Activated CD8-positive, alpha-beta memory T cell treated with anti-CD3 and anti-CD28 coated beads for 1 hour (primary cell): ENCODE measurements around the gene SPOCK2.

ENCODE experiments used
- DNase-seq, 2 donors: peaks; one replicate each; pipeline ENCODE4 v3.0.0-alpha.2; 2020; ENCODE audit warnings: low read depth in 1 of 2; ENCODE audit errors: extremely low read depth in 1 of 2

The SPOCK2 gene

DNA sequence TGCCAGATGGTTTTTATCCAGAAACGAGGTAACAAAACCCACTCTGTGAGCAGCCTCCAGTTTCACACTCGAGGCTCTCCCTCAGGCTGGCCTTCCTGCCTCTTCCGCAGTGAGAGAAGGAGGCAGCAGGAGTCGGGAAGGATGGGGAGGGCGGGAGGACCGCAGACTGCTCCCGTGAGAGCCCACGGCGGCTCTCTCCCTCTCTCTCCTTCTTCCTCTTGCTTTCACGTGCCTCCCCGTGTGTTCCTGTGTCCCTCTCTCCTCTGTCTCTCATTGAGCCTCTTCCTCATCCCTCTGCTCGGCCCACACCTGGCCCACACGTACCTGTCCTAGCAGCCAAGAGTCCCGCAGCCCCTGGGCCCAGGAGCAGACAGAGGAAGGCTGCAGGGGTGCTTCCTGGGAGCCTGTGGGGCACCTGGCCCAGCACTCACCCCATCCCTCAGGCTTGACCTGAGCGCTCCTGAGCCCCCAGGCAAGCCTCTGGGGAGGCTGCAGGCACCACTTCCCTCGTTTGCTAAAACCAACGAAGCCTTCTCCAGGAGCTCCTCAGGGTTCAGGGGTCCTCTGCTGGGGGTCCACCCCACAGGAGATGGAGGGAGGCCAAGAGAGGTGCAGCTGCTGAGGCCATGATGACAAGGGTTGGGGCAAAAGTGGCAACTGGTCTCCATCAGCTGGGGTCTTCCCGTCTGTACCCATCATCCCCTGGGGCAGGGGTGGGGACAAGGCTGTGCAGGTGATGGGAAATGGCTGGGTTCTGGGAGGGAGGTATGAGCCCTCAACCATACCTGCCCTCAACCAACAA lies 13.6 kb downstream of the SPOCK2 start:
- no peak for DNase-seq

DNA sequence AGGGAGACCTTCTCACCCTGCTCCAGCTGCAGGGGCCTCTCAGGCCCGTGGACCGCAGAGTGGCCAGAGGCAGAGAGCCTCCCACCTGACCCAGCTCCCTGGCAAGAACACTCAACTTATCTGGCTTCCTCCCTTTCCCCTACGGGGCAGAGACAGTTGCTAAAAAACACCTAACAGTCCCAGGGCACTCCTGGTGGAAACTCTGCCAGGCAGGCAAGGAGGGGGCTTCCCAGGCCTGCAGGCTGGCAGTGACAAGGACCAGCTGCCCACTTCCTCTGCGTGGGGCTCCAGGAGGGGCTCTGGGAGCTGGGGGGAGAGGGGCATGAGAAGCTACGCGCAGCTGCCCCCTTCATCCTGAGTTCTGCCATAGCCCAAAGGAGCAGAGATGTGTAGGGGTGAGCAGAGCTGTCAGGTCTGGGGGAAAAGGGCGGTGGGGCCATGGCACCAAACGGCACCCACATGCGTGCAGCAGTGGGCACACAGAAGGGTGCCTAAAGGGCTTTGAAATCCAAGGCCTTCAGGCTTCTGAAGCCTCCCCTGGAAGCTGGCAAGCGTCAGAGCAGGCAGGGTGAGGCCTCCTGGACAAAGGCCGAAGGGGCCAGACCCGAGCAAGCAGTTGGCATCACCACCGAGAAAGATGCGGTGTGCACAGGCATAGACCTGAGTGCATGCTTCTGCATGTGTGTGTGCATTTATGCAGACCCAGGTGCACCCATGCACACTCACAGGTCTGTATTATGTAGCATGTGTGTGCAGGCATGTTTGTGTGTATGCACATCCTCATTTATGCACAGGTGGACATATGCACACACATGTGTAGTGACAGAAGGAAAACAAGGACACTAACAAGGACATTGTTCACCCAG lies 14.4 kb downstream of the SPOCK2 start:
- no peak for DNase-seq

DNA sequence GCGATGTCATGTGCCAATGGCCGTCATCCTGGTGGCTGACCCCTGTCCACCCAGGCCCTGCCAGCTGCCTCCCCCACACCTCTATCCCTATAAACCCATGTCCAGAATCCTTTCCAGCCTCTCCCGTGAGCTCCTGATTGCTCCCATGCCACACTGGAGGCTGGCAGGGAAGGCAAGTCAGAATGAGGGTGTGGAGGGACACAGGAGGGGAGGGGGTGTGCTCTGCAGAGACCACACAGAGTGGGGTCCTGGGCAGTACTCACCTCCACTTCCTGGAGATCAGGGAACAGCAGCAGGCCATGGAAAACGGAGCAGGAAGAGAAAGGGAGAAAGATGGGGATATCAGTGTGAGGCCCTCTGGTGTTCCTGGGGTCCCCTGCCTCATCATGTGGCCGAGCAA lies 15.7 kb downstream of the SPOCK2 start:
- no peak for DNase-seq

DNA sequence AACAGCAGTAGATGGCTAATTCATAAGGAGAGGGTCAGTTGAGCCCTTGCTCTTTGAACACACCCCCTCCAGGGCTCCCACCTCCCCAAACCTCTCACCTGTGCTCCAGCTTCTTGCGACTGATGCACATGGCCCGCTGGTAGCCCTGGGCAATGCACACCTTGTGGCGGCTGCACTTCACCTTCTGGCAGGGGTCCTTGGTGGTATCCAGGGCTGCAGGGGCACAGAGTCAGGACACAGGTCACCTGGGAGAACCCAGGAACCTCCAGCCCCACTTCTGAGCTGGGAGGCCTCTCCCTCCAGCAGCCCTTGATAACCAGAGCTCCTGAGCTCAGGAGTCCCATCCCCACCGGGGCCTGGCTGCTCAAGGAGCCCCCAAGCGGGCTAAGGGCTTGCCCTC lies 16.3 kb downstream of the SPOCK2 start:
- no peak for DNase-seq

DNA sequence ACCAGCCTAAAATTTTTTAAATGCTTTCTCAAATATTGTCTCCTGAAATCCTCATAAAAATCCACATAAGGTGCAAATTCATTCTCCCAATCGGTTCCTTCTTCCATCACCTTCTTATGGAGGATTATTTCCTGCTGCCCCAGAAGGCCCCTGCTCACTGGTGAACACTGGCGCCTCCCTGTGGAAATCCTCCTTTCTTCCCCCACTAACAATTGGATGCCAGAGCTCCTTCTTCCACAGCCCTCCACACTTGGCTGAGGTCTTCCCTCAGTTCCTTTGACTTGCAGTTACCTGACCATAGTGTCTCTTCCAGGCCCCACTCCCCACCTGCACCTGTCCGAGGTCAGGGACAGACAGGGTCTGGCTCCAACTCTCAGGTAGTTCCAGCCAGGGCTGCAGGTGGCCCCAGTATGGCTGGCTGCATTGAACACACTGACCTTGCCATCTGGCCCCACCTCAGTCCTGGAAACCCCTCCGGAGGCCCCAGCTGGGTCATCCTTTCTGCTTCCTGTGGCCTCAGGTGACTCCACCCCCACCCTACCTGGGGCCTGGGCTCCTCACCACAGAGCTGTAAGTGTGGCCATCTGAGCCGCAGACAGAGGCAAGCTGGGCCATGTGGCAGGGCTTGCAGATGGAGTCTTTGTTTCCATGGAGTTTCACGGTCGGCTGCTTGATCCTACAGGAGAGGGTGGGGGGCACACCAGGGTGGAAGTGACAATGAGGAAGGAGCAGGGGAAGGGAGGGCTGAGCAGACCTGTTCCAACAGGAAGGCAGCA lies 18.4 kb downstream of the SPOCK2 start:
- no peak for DNase-seq

DNA sequence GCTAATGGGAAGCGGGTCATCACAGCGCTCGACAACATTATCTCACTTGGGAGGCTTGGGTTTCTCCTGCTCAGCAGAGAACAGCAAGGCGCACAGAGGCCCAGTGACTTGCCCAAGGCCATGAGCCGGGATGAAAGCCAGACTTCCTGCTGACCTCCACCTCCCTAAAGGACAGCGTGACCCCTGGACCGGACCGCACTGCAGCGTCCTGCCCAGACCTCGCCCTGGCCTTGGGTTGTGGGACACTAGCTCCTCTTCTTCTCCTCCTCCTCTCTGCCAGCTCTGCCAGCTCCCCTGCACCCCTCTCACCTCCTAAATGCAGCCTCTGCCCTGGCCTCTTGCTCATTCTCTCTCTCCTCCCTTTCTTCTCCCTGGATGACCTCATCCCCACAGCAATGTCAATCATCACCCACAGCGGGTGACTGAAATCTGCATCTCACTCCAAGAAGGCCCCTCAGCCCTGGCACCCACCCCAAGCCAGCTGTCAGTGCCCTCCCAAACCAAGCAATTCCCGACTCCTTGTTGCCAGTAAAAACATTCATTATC lies 19.4 kb downstream of the SPOCK2 start:
- no peak for DNase-seq

DNA sequence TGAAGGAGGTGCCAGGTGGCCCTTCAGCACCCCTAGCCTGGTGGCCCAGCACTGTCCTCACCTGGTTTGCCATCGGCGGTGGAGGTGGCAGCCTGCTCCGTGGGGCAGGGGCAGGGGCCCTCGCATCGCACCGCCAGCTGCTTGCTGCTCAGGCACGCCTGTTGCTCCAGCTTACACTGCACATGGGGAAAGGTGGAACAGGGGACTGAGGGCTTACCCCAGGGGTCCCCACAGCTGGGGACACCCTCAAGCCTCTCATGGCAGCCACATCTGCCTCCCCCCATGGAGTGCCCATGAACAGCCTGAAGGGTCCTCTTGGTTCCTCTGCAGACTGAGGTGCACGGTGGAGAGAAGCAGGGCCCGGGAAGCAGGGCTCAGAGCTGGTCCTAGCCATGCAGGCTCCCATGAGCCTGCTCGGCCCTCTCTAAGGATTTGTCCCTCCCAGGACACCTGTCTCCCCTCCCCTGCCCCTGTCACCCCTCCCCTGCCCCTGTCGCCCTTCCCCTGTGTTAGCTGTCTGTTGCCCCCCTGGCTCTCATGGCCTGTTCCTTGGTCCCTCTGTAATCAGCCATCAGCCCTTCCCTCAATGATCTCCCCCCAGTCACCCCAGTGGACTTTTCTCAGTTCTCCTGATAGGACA lies 20.1 kb downstream of the SPOCK2 start:
- DNase-seq = no peak

DNA sequence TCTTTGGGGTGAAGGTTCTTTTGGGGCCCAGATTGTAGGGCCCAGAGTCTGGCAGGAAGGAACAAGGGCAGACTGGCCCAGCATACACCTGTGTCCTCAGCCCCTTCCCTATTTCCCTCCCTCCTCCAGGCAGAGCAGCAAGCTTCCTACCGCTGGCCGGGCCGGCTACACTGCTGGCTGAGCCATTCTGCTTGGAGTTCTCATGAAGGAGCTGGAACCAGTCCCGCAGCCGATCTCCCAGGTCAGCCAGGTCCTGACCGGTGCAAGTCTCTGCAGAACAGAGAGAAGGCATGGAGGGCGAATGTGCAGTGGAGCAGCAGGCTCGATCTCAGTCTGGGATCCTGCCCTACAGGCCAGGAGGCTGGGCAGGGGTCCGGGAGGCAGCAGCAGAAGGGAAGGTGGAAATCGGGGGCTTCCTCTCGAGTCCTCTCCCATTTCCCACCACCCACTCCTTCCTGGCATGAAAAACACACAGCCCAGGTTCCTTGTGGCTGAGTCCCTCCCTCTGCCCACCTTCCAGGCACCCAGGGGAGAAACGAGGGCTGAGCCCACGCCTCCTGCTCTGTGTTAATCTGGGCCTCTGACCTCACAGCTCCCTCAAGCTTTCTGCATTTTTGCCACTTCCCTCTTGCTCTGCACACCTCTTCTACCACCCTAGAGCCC lies 20.8 kb downstream of the SPOCK2 start:
- no peak for DNase-seq

DNA sequence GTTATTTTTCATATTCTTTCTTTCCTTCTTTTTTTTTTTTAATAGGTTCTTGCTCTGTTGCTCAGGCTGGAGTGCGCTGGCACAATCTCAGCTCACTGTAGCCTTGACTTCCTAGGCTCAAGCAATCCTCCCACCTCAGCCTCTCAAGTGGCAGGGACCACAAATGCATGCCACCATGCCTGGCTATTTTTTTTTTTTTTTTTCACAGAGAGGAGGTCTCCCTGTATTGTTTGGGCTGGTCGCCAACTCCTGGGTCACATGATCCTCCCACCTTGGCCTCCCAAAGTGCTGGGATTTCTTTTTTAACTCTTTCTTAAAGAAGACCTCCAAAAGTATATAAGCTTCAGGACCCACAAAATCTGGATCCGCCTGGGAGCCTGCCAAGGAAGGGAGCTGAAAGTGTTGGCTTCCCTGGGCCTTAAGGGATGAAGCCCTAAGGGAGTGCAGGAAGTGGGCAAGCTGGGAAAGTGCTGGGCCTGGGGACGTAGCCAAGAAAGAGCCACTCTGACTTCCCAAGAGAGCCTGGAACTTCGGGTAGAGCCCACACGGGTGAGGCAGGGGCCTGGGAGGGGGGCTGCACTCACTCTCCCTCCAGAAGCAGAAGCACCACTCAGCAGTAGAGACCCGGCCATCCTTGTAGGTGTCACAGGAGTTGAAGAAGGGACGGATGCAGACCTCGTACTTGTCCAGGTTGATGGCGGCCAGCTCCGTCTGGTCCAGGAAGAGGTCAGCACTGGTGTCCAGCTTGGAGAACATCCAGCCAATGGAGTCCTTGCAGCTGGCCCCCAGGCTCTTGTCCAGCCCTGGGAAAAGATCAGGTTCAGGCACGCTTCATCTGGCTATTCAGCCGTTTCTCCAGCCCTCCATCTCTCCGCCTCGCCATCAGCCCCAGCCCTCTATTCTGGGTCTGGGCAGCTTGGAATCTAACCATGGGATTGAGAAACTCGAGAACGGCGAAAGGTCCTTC lies 21.8 kb downstream of the SPOCK2 start:
- DNase-seq = no peak

DNA sequence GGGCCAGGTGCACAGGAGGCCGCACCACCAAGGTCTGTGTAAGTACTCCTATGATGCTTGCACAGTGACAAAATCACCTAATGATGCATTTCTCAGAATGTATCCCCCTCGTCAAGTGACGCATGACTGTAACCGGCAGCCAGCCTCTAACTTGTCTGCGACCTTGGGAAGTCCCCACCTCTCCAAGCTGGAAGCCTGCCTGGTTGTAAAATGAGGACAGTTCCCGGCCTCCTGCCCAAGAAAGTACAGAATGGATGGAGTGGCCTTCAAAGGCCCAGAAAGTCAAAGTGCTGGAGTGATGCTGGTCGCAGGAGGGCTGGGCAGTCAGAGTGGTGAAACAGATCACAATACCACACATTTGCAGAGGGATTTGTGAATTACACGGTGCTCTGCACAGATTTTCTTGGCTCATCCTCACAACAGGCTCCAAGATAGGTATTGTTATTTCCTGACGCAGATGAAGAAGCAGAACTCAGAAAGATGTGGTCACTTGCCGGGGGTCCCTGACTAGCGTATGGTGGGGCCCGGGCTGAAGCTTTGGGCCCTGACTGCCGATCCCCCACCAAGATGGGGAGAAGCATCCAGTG lies 22.8 kb downstream of the SPOCK2 start:
- no peak for DNase-seq

DNA sequence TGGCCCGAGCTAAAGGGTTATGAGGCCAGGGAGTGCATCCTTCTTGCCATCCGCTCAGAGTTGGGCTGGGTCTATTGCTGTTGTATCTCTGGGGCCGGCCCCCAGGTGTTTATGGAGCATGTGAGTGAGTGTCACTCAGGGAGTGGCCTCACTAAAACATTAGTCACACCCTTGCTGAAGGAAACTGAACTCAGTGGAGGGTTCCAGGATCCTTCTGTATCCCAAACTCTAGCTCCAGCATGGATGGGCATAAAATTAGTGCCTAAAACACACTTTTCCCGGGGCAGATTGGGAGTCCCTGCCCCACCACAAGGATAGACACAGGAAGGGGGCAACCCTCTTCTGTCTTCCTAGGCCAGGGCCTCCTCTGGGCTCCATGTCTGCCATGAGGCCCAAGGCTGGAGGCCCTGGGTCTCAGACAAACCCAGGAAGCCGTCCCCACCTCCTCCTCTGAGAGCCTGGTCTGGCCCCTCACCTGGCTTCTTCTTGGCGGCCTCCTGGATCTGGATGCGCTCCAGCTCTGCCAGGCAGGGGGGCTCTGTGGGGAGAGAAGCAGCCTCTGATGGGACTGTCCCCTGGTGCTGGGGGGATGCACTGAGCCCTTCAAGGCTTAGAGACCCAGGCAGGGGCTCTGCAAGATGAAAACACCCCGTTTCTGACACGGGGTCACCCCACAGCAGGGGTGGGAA lies 24.5 kb downstream of the SPOCK2 start:
- DNase-seq = no peak

DNA sequence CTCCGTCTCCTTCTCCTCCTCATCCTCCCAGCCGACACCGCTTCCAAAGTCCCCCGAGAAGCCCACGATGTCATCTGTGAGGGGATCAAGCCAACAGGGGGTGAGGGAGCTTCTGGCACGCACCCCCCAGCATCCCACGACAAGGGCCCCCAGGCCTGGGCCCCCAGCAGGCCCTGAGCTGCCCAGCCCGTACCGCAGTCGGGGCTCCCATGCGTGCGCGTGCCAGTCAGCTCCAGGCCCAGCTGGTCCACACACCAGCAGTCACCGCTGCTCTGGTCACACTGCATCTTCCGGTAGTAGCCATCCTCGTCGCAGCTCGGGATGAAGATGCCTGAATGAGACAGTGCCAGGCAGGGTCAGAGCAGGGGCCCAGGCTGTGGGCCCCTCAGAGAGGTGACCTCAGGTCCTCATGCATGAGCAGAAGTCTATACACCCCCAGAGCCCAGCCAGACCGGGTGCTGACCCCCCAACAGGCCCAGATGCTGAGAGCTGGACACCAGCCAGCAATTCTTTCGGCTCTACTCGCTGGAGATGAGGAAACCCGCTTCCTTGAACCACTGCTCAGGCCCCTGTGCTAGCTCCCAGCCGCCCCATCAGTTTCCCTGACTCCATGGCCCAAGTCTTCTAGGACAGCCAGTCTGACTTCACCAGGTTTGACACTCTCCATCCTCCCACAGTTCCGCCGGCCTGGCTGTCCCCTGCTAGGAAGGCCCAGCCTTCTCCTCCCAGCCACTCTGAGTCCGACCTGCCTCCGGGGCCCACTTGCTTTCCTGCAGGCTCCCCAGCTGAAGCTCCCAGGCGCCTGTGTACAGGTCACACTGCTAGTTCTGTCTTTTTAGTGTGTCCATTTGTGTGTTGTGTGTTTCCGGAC lies 25.3 kb downstream of the SPOCK2 start:
- no peak for DNase-seq

DNA sequence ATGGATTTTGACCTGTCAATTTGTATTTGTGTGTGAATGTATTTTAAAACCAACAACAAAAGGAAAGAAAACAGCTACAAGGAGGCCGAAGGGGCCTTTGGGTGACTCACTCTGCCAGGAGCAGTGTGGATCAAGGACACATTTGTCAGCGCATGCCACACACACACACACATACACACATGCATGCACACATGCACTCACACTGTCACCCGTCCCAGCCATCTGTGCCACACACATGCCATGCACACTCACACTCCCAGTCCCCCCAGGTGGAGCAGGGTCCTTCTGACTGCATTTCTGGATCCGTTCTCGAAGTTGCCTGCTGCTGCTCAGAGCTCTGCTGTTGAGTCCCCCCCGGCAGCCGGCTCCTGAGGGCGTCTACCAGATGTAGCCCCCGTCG lies 26.0 kb downstream of the SPOCK2 start:
- DNase-seq = no peak

DNA sequence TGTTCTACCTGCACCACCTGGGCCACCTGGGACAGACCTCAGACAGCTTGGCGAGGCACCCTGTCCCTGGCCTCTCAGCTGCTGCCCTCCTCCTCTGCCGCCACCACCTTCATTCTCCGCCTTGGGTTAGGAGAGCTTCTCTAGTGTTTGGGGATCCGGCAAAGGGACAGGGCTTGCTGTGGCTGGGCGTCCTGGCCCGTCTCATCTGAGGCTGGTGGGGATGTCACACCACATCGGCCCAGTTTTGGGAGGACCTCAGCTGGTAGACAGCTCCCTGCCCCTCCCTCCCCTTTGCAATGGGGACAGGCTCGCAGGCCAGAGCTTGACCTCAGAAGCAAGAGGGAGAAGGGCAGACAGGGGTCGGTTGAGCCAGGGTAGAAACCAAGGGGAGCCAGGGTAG lies 26.4 kb downstream of the SPOCK2 start:
- DNase-seq = no peak

DNA sequence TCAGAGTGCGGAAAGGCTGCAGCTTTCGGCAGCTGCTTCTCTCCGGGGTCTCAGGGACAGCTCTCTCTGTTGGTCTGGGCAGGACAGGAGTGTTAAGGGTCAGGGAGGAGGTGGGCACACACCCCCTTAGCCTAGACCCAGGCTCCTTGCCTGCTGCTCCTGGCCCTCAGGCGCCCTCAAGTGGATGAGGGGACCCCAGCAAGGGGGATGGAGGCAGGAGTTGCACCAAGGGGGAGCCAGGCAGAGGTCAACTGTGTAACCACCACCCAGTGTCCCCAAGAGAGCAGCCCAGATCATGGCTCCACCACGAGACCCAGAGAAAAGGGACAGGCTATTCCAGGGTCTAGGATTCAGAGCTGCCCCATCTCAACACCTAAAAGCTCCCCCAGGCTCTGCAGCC lies 26.9 kb downstream of the SPOCK2 start:
- no peak for DNase-seq

DNA sequence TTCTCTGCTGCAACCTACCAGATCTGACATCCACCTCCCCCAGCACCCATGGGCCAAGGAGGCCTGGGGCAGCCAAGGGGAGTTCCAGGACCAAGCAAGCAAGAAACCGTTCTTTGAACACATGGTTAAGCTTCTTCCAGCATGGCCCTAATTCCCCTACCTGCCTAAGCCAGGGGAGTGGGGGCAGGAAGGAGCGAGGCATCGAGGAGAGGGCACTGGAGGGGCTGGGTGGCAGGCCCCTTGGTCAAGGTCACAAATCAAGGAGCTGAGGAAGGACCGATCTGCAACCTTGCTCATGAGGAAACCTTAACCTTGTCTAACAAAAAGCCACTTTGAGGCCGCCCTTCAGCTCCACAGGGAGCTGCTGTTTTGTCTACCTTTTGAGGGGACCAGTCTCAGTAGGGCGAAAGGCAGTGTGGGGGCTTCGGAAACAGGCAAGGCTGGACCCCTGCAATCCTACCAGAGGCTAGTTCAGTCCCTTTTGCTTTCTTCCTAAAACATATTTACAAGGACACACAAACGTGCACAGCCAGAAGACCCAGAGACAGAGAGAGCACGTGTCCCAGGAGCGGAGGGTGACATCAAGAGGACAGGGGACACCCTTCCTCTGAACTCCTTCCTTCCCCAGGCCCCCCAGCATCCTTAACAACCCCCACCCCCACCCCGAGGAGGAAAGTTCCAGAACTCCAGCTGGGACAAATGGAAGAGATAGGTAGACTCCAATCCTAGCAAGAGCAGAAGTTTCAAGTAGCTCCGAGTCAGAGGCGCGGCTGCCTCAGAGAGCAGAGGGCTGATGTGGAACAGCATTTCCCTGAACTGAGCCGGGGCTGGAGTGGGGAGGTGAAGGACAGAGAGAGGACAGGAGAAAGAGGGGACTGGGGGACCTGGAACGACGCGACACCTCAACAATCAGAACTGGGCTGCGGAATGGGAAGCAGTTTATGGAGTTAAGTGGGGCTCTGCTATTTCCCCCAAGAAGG lies 28.2 kb downstream of the SPOCK2 start:
- DNase-seq = no peak
